GM12878 (cell line): ENCODE results near the gene SLC25A17. TPM values are rescaled to one million over a fixed set of nuclear protein-coding genes. Genes with fewer than 3 reads are reported as not detected.

ENCODE experiments used
- ATAC-seq: fragments of 200-7000 bp; cut with Tn5 transposase; 3 replicates; pipeline ENCODE4 v1.9.1; 2020; ENCODE audit warnings: mild to moderate bottlenecking, moderate library complexity
- BruUV-seq: library from RNA; stranded (reverse); fragments of 400-500 nt; replicated peaks from 2 replicates; lab custom pipeline; 2021; lab: Mats Ljungman, UMichigan
- CTCF ChIA-PET: fragments of 300-600 bp; sonication (Branson Sonifier 250); formaldehyde crosslinking; extraction: SDS; loops from one replicate; lab custom pipeline; 2021; ENCODE audit warnings: inconsistent platforms; lab: Yijun Ruan, JAX
- POLR2A ChIA-PET: fragments of 350-600 bp; formaldehyde crosslinking; extraction: SDS; loops from one replicate; lab custom pipeline; 2021; ENCODE audit warnings: inconsistent platforms; lab: Charles Lee
- RAD21 ChIA-PET: fragments of 300-600 bp; sonication (Branson Sonifier 250); formaldehyde crosslinking; loops from one replicate; lab custom pipeline; 2023; ENCODE audit warnings: antibody characterized with exemption; ENCODE audit not compliant: unreplicated experiment; lab: Charles Lee
- SMC1A ChIA-PET: fragments of 300-600 bp; sonication (Branson Sonifier 250); formaldehyde crosslinking; loops from one replicate; lab custom pipeline; 2023; ENCODE audit not compliant: unreplicated experiment, uncharacterized antibody; lab: Charles Lee
- DNase-seq: peaks from one replicate; pipeline ENCODE4 v3.0.0-alpha.2; 2011; ENCODE audit warnings: low read depth, low spot score
- FAIRE-seq: peaks from 3 replicates; lab custom pipeline; 2011; peaks lifted over from hg19 to GRCh38; lab: Jason Lieb, UNC
- H2AFZ ChIP-seq: 2 replicates; pipeline ENCODE4 v1.6.0; 2011; ENCODE audit warnings: low read depth, low read length, control low read depth; ENCODE audit not compliant: control insufficient read depth
- H3K27ac ChIP-seq: 2 replicates; pipeline ENCODE4 v1.5.1; 2011; ENCODE audit warnings: control low read depth; ENCODE audit not compliant: control insufficient read depth, insufficient read depth
- H3K27me3 ChIP-seq, 2 experiments: replicated peaks in 1 of 2; 2 replicates each; pipeline versions ENCODE4 v1.6.0 to v1.6.1; 2011; ENCODE audit warnings: low read length in 1 of 2; ENCODE audit not compliant: control insufficient read depth in 2 of 2, insufficient read depth in 2 of 2
- H3K36me3 ChIP-seq, 2 experiments: 2 replicates each; pipeline ENCODE4 v1.5.1; 2011; ENCODE audit warnings: low read length in 1 of 2; ENCODE audit not compliant: control insufficient read depth in 2 of 2, insufficient read depth in 2 of 2
- H3K4me1 ChIP-seq: 2 replicates; pipeline ENCODE4 v1.6.1; 2011; ENCODE audit warnings: mild to moderate bottlenecking, low read length, moderate library complexity, mixed read lengths; ENCODE audit not compliant: control insufficient read depth, insufficient read depth
- H3K4me2 ChIP-seq: 2 replicates; pipeline ENCODE4 v1.6.0; 2011; ENCODE audit warnings: control low read depth; ENCODE audit not compliant: control insufficient read depth, insufficient read depth
- H3K4me3 ChIP-seq: fragments of 200-600 bp; sonication (generic); 2 replicates; pipeline ENCODE4 v1.5.1; 2016
- H3K79me2 ChIP-seq: 2 replicates; pipeline ENCODE4 v1.6.0; 2011; ENCODE audit warnings: low read length; ENCODE audit not compliant: control insufficient read depth, insufficient read depth
- H3K9ac ChIP-seq: 2 replicates; pipeline ENCODE4 v1.8.0; 2011; ENCODE audit warnings: low read length, control low read depth, mixed read lengths; ENCODE audit not compliant: control insufficient read depth, insufficient read depth
- H3K9me3 ChIP-seq: replicated peaks from 3 replicates; pipeline ENCODE4 v1.5.1; 2011; ENCODE audit warnings: mild to moderate bottlenecking, low read length; ENCODE audit not compliant: control insufficient read depth, insufficient read depth
- H4K20me1 ChIP-seq: 2 replicates; pipeline ENCODE4 v1.6.0; 2011; ENCODE audit not compliant: control insufficient read depth, insufficient read depth
- CBFB ChIP-seq: IDR thresholded peaks from 2 replicates; pipeline ENCODE4 v1.6.1; 2016; ENCODE audit warnings: antibody characterized with exemption, low read depth
- CEBPB ChIP-seq, 2 experiments: fragments of 150-350 bp in 1 of 2; IDR thresholded peaks; 2 replicates each; pipeline ENCODE4 v1.6.1; 2012 to 2014; ENCODE audit warnings: low read depth in 2 of 2, low read length in 2 of 2, borderline replicate concordance in 1 of 2, inconsistent platforms in 1 of 2
- ESRRA ChIP-seq: IDR thresholded peaks from 2 replicates; pipeline ENCODE4 v1.6.1; 2012; ENCODE audit warnings: mild to moderate bottlenecking, low read length, improper control_type of control experiment
- MLLT1 ChIP-seq: fragments of 450-650 bp; IDR thresholded peaks from 2 replicates; pipeline ENCODE4 v1.6.1; 2016; ENCODE audit warnings: mild to moderate bottlenecking
- MYB ChIP-seq: fragments of 150-350 bp; IDR thresholded peaks from 2 replicates; pipeline ENCODE4 v1.6.1; 2014; ENCODE audit warnings: mild to moderate bottlenecking, low read depth, low read length, borderline replicate concordance
- NR2C2 ChIP-seq: IDR thresholded peaks from 2 replicates; pipeline ENCODE4 v1.6.1; 2011; ENCODE audit warnings: borderline replicate concordance, low read depth; ENCODE audit not compliant: control insufficient read depth, insufficient read length
- PAX8 ChIP-seq: fragments of 450-650 bp; IDR thresholded peaks from 2 replicates; pipeline ENCODE4 v1.6.1; 2017; ENCODE audit warnings: mild to moderate bottlenecking, moderate library complexity
- PBX3 ChIP-seq: IDR thresholded peaks from 2 replicates; pipeline ENCODE4 v1.6.1; 2011; ENCODE audit warnings: mild to moderate bottlenecking, low read depth, low read length, moderate library complexity; ENCODE audit not compliant: insufficient replicate concordance
- RELB ChIP-seq: fragments of 450-650 bp; IDR thresholded peaks from 2 replicates; pipeline ENCODE4 v1.6.1; 2017; ENCODE audit warnings: low read depth, mild to moderate bottlenecking, moderate library complexity
- SMC3 ChIP-seq: IDR thresholded peaks from 2 replicates; pipeline ENCODE4 v1.6.1; 2011; ENCODE audit warnings: low read length, improper control_type of control experiment, borderline replicate concordance
- STAT1 ChIP-seq: fragments of 450-650 bp; conservative IDR thresholded peaks from 2 replicates; pipeline ENCODE4 v1.6.1; 2014; ENCODE audit warnings: antibody characterized with exemption, mild to moderate bottlenecking
- TAF1 ChIP-seq: IDR thresholded peaks from 2 replicates; pipeline ENCODE4 v1.6.1; 2011; ENCODE audit warnings: mild to moderate bottlenecking, low read depth, low read length, borderline replicate concordance
- TCF12 ChIP-seq: IDR thresholded peaks from 2 replicates; pipeline ENCODE4 v1.6.1; 2011; ENCODE audit warnings: low read depth, mild to moderate bottlenecking, low read length
- ZNF207 ChIP-seq: fragments of 450-650 bp; IDR thresholded peaks from 2 replicates; pipeline ENCODE4 v1.6.1; 2014; ENCODE audit warnings: antibody characterized with exemption, mild to moderate bottlenecking, borderline replicate concordance
- WGBS: methylation state at CpG from one replicate; pipeline ENCODE4 v1.1.6; 2016; ENCODE audit warnings: low lambda C conversion rate; ENCODE audit not compliant: insufficient replicate concordance, insufficient coverage; ENCODE audit errors: missing lambda C conversion rate; 5-methylcytosine and 5-hydroxymethylcytosine counted together
- in situ Hi-C: fragments of 300-500 bp; cut with MboI; formaldehyde crosslinking; loops from 9 replicates; pipeline ENCODE4 v1.14.3; 2018; ENCODE audit warnings: mixed read lengths
- intact Hi-C: fragments of 100-400 bp; cut with micrococcal nuclease; formaldehyde crosslinking; loops from one replicate; pipeline ENCODE4 v1.14.2; 2022; ENCODE audit not compliant: unreplicated experiment
- polyA plus RNA-seq, 11 experiments: library from polyadenylated mRNA; depleted of rRNA in 4 of 11; unstranded in 6 of 11; stranded (reverse) in 5 of 11; fragments of >200 nt; fragmentation: Nextera tagmentation in 4 of 11; fragmentation: Illumina TruSeq in 1 of 11; extraction: Ambion mirVana in 4 of 11; extraction: Trizol in 1 of 11; gene quantifications; 1 replicate in 1 of 11; 2 replicates in 10 of 11; pipeline versions ENCODE4 v1.2.1 to v1.2.3, GENCODE V29; 2011 to 2016; ENCODE audit warnings: inconsistent platforms in 2 of 11, missing spikeins in 2 of 11, low read depth in 1 of 11
- total RNA-seq, 4 experiments: library from RNA; depleted of rRNA in 3 of 4; stranded (reverse); fragments of >200 nt in 3 of 4; fragmentation: Illumina TruSeq in 1 of 4; extraction: Trizol in 1 of 4; gene quantifications; 2 replicates each; pipeline versions ENCODE4 v1.2.1 to v1.2.3, GENCODE V29; 2013 to 2021

The SLC25A17 gene
- total and polyA plus RNA-seq, 10 of the 15 experiments (the other 5 are each of a cell fraction or from before 2014, with no cell fraction given): 37.5 to 113 (median 62.3) TPM

GRCh38 chr22:40739721-40740120 is 79.4 kb downstream of the SLC25A17 start:
- intact Hi-C loops: no loop called here
- no peak for FAIRE-seq
- H3K79me2 ChIP-seq: no peaks in the 10 kb centered on the region
- POLR2A ChIA-PET: interaction anchor here (0.6 kb wide), 1 partner anchor 1127 kb away, joined by 3 read pairs; no protein-coding TSS in a partner anchor
- 33% methylated on average over 3 of the region's 3 CpGs for WGBS
- no peak overlapping the region for H3K27ac ChIP-seq
- TF ChIP-seq SMC3 (no peak), CEBPB (IDR thresholded peaks at IDR 0.05; ENCODE audit: borderline replicate concordance in 1 of 2, low read depth in 2 of 2, low read length in 2 of 2) (no peak)
- TF ChIP-seq, all 136 proteins: peak for 0
- ChIA-PET RAD21 (no interaction called here), CTCF (no interaction called here), SMC1A (interaction anchor here (1.5 kb wide), 1 partner anchor 159 kb away, joined by 5 read pairs; no protein-coding TSS in a partner anchor)
- H3K4me2 ChIP-seq: no peak overlapping the region
- no peaks in the 10 kb centered on the region for H3K36me3 ChIP-seq
- H3K4me1 ChIP-seq: no peaks in the 10 kb centered on the region
- in situ Hi-C loops: no loop called here
- BruUV-seq: no TSS peak
- H3K9ac ChIP-seq: no peak overlapping the region
- DNase-seq (no peak), ATAC-seq (no peak)
- no peaks in the 10 kb centered on the region for H3K9me3 ChIP-seq
- H2AFZ ChIP-seq: no peak overlapping the region
- H4K20me1 ChIP-seq: no peaks in the 10 kb centered on the region
- no peaks in the 10 kb centered on the region for H3K27me3 ChIP-seq
- no peak overlapping the region for H3K4me3 ChIP-seq

DNA sequence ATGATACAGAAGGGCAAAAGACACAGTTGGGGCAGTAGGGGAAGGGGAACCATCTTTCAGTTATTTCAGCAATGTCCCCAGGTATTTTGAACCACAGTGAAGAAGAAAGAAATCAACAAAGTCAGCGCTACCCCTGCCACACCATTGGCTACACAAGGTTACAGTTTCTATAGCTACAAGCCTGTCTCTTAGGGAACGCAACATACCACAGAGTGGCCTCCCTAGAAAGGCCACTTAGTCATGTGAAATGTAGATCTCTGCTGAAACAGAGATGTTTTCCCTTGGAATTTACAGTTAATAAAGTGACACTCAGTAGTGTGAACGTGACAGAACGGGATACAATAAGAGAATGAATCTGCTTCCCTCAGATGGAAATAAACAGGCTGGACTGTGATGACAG is 85.2 kb downstream of the SLC25A17 start:
- BruUV-seq: no TSS peak
- Histone ChIP-seq H4K20me1 (no peaks in the 10 kb centered on the region), H3K79me2 (no peaks in the 10 kb centered on the region), H3K27me3 (no peaks in the 10 kb centered on the region), H3K4me2 (no peak overlapping the region), H3K9ac (no peak overlapping the region), H3K36me3 (no peaks in the 10 kb centered on the region), H3K4me3 (no peak overlapping the region), H3K4me1 (no peaks in the 10 kb centered on the region), H2AFZ (no peak overlapping the region), H3K9me3 (no peaks in the 10 kb centered on the region), H3K27ac (no peak overlapping the region)
- intact Hi-C loops: no loop called here
- FAIRE-seq (no peak), ATAC-seq (no peak), DNase-seq (no peak)
- WGBS: 83% methylated on average over 4 of the region's 4 CpGs
- SMC1A ChIA-PET: no interaction called here
- RAD21 ChIA-PET: no interaction called here
- POLR2A ChIA-PET: interaction anchor here (0.7 kb wide), 1 partner anchor 16 kb away, joined by 3 read pairs; no protein-coding TSS in a partner anchor
- CTCF ChIA-PET: no interaction called here
- in situ Hi-C loops: no loop called here
- TF ChIP-seq STAT1: no peak
- TF ChIP-seq PBX3: no peak
- TF ChIP-seq ESRRA: no peak
- no peak for TF ChIP-seq TCF12
- TF ChIP-seq CBFB: no peak
- TF ChIP-seq MLLT1: no peak
- no peak for TF ChIP-seq ZNF207
- no peak for TF ChIP-seq MYB
- TF ChIP-seq PAX8: no peak
- TF ChIP-seq RELB: no peak
- TF ChIP-seq NR2C2: no peak
- no peak for TF ChIP-seq TAF1
- no peak for TF ChIP-seq SMC3
